Activated naive CD4-positive, alpha-beta T cell treated with anti-CD3 and anti-CD28 coated beads for 36 hours (primary cell): ENCODE measurements around the gene SMIM10L2A. TPM values are rescaled to one million over a fixed set of nuclear protein-coding genes. Genes with fewer than 3 reads are reported as not detected.

Source experiments
- total RNA-seq, 2 experiments: library from RNA; stranded (reverse); gene quantifications; one replicate each; pipeline ENCODE4 v1.2.3, GENCODE V29; 2021

Gene SMIM10L2A
- total RNA-seq, 2 experiments from 2014 or later = 0.40 to 0.41 TPM

Other genes starting within 250 kb of the SMIM10L2A start
- gene ETDA, start 169.9 kb upstream of the SMIM10L2A start, total RNA-seq = not detected
- not detected for gene ETDC, start 112.5 kb upstream of the SMIM10L2A start, total RNA-seq
- 1 to 10 TPM; 2.5 to 3.6 TPM for gene ZNF75D, start 77.8 kb upstream of the SMIM10L2A start, total RNA-seq
- 1 to 10 TPM; 1.9 to 2.4 TPM for gene ZNF449, start 77.1 kb upstream of the SMIM10L2A start, total RNA-seq
- 10 to 100 TPM; 14.2 to 14.4 TPM for gene INTS6L, start 98.7 kb downstream of the SMIM10L2A start, total RNA-seq